ENCODE results near the gene MYO3B.

- TF ChIP-seq REST (IDR thresholded peaks at IDR 0.05; ENCODE audit: insufficient read depth in 1 of 2, low read depth in 2 of 2, low read length in 2 of 2): no peak
- no peak for TF ChIP-seq POLR2AphosphoS5 (IDR thresholded peaks at IDR 0.05; ENCODE audit: low read depth, low read length)
- no peak for TF ChIP-seq TAF1 (IDR thresholded peaks at IDR 0.05; ENCODE audit: borderline replicate concordance, insufficient read depth, low read length)
- no peak for TF ChIP-seq SIN3A (IDR thresholded peaks at IDR 0.05; ENCODE audit: borderline replicate concordance, insufficient read depth, low read length)
Observed at GRCh38 chr2:170523506-170523905, 345.6 kb downstream of the MYO3B start.
